ENCODE data around the gene WDR47. TPM values are rescaled to one million over a fixed set of nuclear protein-coding genes. Genes with fewer than 3 reads are reported as not detected.
A peak's percentile ranks its signal among the peaks of the same experiment; 100 is the strongest.

Gene WDR47
- total RNA-seq, 2 donors from 2014 or later: 6.4 to 25.7 TPM

GRCh38 chr1:108961752-108962486 is 80.0 kb downstream of the WDR47 start:
- Histone ChIP-seq H3K27me3 (replicated peaks; ENCODE audit: insufficient read depth) (no peaks in the 10 kb centered on the region), H3K9me3 (no peaks in the 10 kb centered on the region), H3K4me3 (peak overlapping the region; percentile 68 to 73), H3K27ac (peak overlapping the region in 1 of 2 donors; percentile 95), H3K36me3 (no peaks in the 10 kb centered on the region), H3K4me1 (replicated peaks) (no peaks in the 10 kb centered on the region)
- DNase-seq (ENCODE audit: low spot score): no peak
- WGBS: 84% methylated on average over 15 of the region's 15 CpGs
- no peak for TF ChIP-seq POLR2AphosphoS5 (IDR thresholded peaks at IDR 0.05)
- no peak for TF ChIP-seq CTCF (IDR thresholded peaks at IDR 0.05)
- TF ChIP-seq POLR2A (IDR thresholded peaks at IDR 0.05): no peak
- intact Hi-C loops (cut with DNase I): loop anchor here (5.0 to 10.0 kb wide), 3 partner anchors 83 to 250 kb away; partner anchors contain the start of genes ELAPOR1, SARS1 and WDR47

GRCh38 chr1:108961198-108961597 is 80.7 kb downstream of the WDR47 start:
- 84% methylated on average over 9 of the region's 9 CpGs for WGBS
- no peak for DNase-seq (ENCODE audit: low spot score)

GRCh38 chr1:108960719-108961118 is 81.2 kb downstream of the WDR47 start:
- Histone ChIP-seq H3K36me3 (no peaks in the 10 kb centered on the region), H3K9me3 (no peaks in the 10 kb centered on the region), H3K4me1 (replicated peaks) (no peaks in the 10 kb centered on the region), H3K27ac (no peak overlapping the region), H3K27me3 (replicated peaks; ENCODE audit: insufficient read depth) (no peaks in the 10 kb centered on the region), H3K4me3 (no peak overlapping the region)
- DNase-seq (ENCODE audit: low spot score): no peak
- TF ChIP-seq CTCF (IDR thresholded peaks at IDR 0.05): no peak
- intact Hi-C loops (cut with DNase I): loop anchor here (5.0 to 10.0 kb wide), 3 partner anchors 84 to 252 kb away; partner anchors contain the start of genes ELAPOR1, SARS1 and WDR47
- 94% methylated on average over 5 of the region's 5 CpGs for WGBS

More at GRCh38 chr1:108961198-108961597, 80.7 kb downstream of the WDR47 start:
- intact Hi-C loops (cut with DNase I): loop anchor here (5.0 to 10.0 kb wide), 3 partner anchors 84 to 251 kb away; partner anchors contain the start of genes ELAPOR1, SARS1 and WDR47
- H3K9me3 ChIP-seq: no peaks in the 10 kb centered on the region
- H3K36me3 ChIP-seq: no peaks in the 10 kb centered on the region
- no peaks in the 10 kb centered on the region for H3K4me1 ChIP-seq (replicated peaks)
- no peak overlapping the region for H3K4me3 ChIP-seq
- TF ChIP-seq CTCF (IDR thresholded peaks at IDR 0.05) (no peak), POLR2A (IDR thresholded peaks at IDR 0.05) (no peak), POLR2AphosphoS5 (IDR thresholded peaks at IDR 0.05) (no peak)
- no peaks in the 10 kb centered on the region for H3K27me3 ChIP-seq (replicated peaks; ENCODE audit: insufficient read depth)
- H3K27ac ChIP-seq: no peak overlapping the region

GRCh38 chr1:108957888-108958287 is 84.0 kb downstream of the WDR47 start:
- Histone ChIP-seq H3K27me3 (replicated peaks; ENCODE audit: insufficient read depth) (no peaks in the 10 kb centered on the region), H3K36me3 (no peaks in the 10 kb centered on the region), H3K9me3 (no peaks in the 10 kb centered on the region), H3K27ac (no peak overlapping the region), H3K4me1 (replicated peaks) (no peaks in the 10 kb centered on the region), H3K4me3 (no peak overlapping the region)
- WGBS: 92% methylated on average over 5 of the region's 5 CpGs
- intact Hi-C loops (cut with DNase I): no loop called here
- no peak for DNase-seq (ENCODE audit: low spot score)
- TF ChIP-seq POLR2AphosphoS5 (IDR thresholded peaks at IDR 0.05) (no peak), CTCF (IDR thresholded peaks at IDR 0.05) (no peak), POLR2A (IDR thresholded peaks at IDR 0.05) (no peak)

- H3K36me3 ChIP-seq: no peaks in the 10 kb centered on the region
- H3K4me3 ChIP-seq: no peak overlapping the region
- DNase-seq (ENCODE audit: low spot score): no peak
- H3K27me3 ChIP-seq (replicated peaks; ENCODE audit: insufficient read depth): no peaks in the 10 kb centered on the region
- H3K9me3 ChIP-seq: no peaks in the 10 kb centered on the region
- H3K4me1 ChIP-seq (replicated peaks): no peaks in the 10 kb centered on the region
- WGBS: 71% methylated on average over 3 of the region's 3 CpGs
- TF ChIP-seq POLR2AphosphoS5 (IDR thresholded peaks at IDR 0.05): no peak
- no peak for TF ChIP-seq CTCF (IDR thresholded peaks at IDR 0.05)
- TF ChIP-seq POLR2A (IDR thresholded peaks at IDR 0.05): no peak
- no peak overlapping the region for H3K27ac ChIP-seq
- intact Hi-C loops (cut with DNase I): no loop called here
These were observed 86.0 kb downstream of the WDR47 start for GRCh38 chr1:108955881-108956280.

Data from prostate gland (tissue), 2 donors.